HEK293 (cell line): ENCODE data around the gene FRS2.
A peak's percentile ranks its signal among the peaks of the same experiment; 100 is the strongest.

Source experiments
- CTCF ChIA-PET: fragments of 350-600 bp; formaldehyde crosslinking; extraction: SDS; loops from one replicate; lab custom pipeline; 2021; ENCODE audit warnings: antibody characterized with exemption; lab: Yijun Ruan, JAX
- POLR2A ChIA-PET: fragments of 300-600 bp; formaldehyde crosslinking; extraction: SDS; loops from one replicate; lab custom pipeline; 2020; ENCODE audit warnings: antibody characterized with exemption, inconsistent platforms; lab: Yijun Ruan, JAX
- H3K27ac ChIP-seq: fragments of 200-500 bp; sonication (Bioruptor generic); 2 replicates; pipeline ENCODE4 v1.5.1; 2014; ENCODE audit warnings: low read depth, low read length, control low read depth, inconsistent platforms; ENCODE audit errors: extremely low read depth
- H3K36me3 ChIP-seq, 2 experiments: fragments of 200-500 bp in 1 of 2; sonication (Bioruptor generic) in 1 of 2; 1 replicate in 1 of 2; 2 replicates in 1 of 2; pipeline ENCODE4 v1.5.1; 2014 to 2017; ENCODE audit warnings: inconsistent platforms in 2 of 2, low read length in 2 of 2; ENCODE audit not compliant: control insufficient read depth in 2 of 2, insufficient read depth in 1 of 2
- H3K4me1 ChIP-seq: fragments of 200-500 bp; sonication (Bioruptor generic); 2 replicates; pipeline ENCODE4 v1.5.1; 2014; ENCODE audit warnings: mild to moderate bottlenecking, low read length, inconsistent platforms; ENCODE audit not compliant: control insufficient read depth, insufficient read depth
- H3K4me3 ChIP-seq: 2 replicates; pipeline ENCODE4 v1.5.1; 2011; ENCODE audit warnings: low read depth, mild to moderate bottlenecking, control low read depth, low read length, moderate library complexity
- H3K9me3 ChIP-seq: fragments of 200-500 bp; sonication (Bioruptor generic); 2 replicates; pipeline ENCODE4 v1.5.1; 2014; ENCODE audit warnings: low read depth, low read length, inconsistent platforms; ENCODE audit not compliant: control insufficient read depth, insufficient read depth
- PRDM1 ChIP-seq: fragments of 450-650 bp; formaldehyde crosslinking; IDR thresholded peaks from 2 replicates; pipeline ENCODE4; 2016; ENCODE audit warnings: missing biosample characterization, missing genetic modification characterization
- SP3 ChIP-seq: fragments of 450-650 bp; formaldehyde crosslinking; IDR thresholded peaks from 2 replicates; pipeline ENCODE4 v1.5.1; 2016; ENCODE audit warnings: missing biosample characterization, missing genetic modification characterization
- YY1 ChIP-seq: fragments of 450-650 bp; formaldehyde crosslinking; IDR thresholded peaks from 2 replicates; pipeline ENCODE4 v1.5.1; 2018; ENCODE audit warnings: missing biosample characterization, missing genetic modification characterization
- ZNF248 ChIP-seq: fragments of 450-650 bp; formaldehyde crosslinking; IDR thresholded peaks from 2 replicates; pipeline ENCODE4 v1.5.1; 2017; ENCODE audit warnings: missing biosample characterization, missing genetic modification characterization
- ZNF521 ChIP-seq: fragments of 450-650 bp; formaldehyde crosslinking; IDR thresholded peaks from 2 replicates; pipeline ENCODE4 v1.5.1; 2017; ENCODE audit warnings: missing biosample characterization, mild to moderate bottlenecking, missing genetic modification characterization
- ZNF529 ChIP-seq: fragments of 450-650 bp; formaldehyde crosslinking; IDR thresholded peaks from 2 replicates; pipeline ENCODE4 v1.5.1; 2017; ENCODE audit warnings: missing genetic modification characterization, missing biosample characterization; ENCODE audit not compliant: insufficient replicate concordance
- ZNF629 ChIP-seq: fragments of 450-650 bp; formaldehyde crosslinking; IDR thresholded peaks from 2 replicates; pipeline ENCODE4 v1.5.1; 2017; ENCODE audit warnings: missing biosample characterization, missing genetic modification characterization
- TF ChIP-seq, protein P1 (sequence below): fragments of 450-650 bp; formaldehyde crosslinking; conservative IDR thresholded peaks from 2 replicates; pipeline ENCODE4 v1.5.1; 2016; ENCODE audit warnings: low read depth, missing biosample characterization, missing genetic modification characterization
- TF ChIP-seq, protein P2 (sequence below): fragments of 450-650 bp; IDR thresholded peaks from 2 replicates; pipeline ENCODE4 v1.5.1; 2018; ENCODE audit warnings: missing biosample characterization, mild to moderate bottlenecking, missing genetic modification characterization
- TF ChIP-seq, protein P3 (sequence below): fragments of 450-650 bp; formaldehyde crosslinking; IDR thresholded peaks from 2 replicates; pipeline ENCODE4 v1.5.1; 2017; ENCODE audit warnings: missing biosample characterization, missing genetic modification characterization
- TF ChIP-seq, protein P4 (sequence below): fragments of 450-650 bp; formaldehyde crosslinking; IDR thresholded peaks from 2 replicates; pipeline ENCODE4 v1.5.1; 2016; ENCODE audit warnings: missing biosample characterization, missing genetic modification characterization
- TF ChIP-seq, protein P5 (sequence below): fragments of 450-650 bp; formaldehyde crosslinking; IDR thresholded peaks from 2 replicates; pipeline ENCODE4 v1.5.1; 2016; ENCODE audit warnings: missing biosample characterization, missing genetic modification characterization
- TF ChIP-seq, protein P6 (sequence below): fragments of 450-650 bp; formaldehyde crosslinking; IDR thresholded peaks from 2 replicates; pipeline ENCODE4 v1.5.1; 2016; ENCODE audit warnings: missing biosample characterization, missing genetic modification characterization

Gene FRS2

DNA sequence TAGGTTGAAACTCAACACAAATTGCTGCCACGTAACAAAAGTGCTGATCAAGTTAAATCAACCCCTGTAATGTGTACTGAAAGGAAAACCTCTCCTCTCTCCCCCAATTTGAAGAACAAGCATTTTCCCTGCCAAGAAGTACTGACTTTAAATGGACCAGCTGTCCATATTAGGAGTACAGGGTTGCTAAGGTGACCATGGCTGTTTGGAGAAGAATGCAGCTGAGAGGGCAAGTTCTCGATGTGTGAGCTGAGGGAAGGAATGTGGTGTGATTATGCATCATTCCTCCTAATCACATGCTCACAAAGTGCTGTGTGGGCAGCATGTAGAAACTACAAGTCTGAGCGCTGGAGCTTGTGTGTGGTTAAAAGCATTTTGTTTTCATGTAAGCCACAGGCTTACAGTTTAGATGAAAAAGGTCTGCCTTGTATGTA lies 64.2 kb downstream of the FRS2 start (continued):
- TF ChIP-seq, protein P1, sequence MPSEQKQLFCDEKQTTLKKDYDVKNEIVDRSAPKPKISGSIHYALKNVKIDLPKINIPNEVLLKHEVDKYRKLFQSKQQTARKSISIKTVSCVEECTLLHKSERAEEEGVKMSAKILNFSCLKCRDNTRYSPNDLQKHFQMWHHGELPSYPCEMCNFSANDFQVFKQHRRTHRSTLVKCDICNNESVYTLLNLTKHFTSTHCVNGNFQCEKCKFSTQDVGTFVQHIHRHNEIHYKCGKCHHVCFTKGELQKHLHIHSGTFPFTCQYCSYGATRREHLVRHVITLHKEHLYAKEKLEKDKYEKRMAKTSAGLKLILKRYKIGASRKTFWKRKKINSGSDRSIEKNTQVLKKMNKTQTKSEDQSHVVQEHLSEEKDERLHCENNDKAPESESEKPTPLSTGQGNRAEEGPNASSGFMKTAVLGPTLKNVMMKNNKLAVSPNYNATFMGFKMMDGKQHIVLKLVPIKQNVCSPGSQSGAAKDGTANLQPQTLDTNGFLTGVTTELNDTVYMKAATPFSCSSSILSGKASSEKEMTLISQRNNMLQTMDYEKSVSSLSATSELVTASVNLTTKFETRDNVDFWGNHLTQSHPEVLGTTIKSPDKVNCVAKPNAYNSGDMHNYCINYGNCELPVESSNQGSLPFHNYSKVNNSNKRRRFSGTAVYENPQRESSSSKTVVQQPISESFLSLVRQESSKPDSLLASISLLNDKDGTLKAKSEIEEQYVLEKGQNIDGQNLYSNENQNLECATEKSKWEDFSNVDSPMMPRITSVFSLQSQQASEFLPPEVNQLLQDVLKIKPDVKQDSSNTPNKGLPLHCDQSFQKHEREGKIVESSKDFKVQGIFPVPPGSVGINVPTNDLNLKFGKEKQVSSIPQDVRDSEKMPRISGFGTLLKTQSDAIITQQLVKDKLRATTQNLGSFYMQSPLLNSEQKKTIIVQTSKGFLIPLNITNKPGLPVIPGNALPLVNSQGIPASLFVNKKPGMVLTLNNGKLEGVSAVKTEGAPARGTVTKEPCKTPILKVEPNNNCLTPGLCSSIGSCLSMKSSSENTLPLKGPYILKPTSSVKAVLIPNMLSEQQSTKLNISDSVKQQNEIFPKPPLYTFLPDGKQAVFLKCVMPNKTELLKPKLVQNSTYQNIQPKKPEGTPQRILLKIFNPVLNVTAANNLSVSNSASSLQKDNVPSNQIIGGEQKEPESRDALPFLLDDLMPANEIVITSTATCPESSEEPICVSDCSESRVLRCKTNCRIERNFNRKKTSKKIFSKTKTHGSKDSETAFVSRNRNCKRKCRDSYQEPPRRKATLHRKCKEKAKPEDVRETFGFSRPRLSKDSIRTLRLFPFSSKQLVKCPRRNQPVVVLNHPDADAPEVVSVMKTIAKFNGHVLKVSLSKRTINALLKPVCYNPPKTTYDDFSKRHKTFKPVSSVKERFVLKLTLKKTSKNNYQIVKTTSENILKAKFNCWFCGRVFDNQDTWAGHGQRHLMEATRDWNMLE = no peak
- TF ChIP-seq, protein P2, sequence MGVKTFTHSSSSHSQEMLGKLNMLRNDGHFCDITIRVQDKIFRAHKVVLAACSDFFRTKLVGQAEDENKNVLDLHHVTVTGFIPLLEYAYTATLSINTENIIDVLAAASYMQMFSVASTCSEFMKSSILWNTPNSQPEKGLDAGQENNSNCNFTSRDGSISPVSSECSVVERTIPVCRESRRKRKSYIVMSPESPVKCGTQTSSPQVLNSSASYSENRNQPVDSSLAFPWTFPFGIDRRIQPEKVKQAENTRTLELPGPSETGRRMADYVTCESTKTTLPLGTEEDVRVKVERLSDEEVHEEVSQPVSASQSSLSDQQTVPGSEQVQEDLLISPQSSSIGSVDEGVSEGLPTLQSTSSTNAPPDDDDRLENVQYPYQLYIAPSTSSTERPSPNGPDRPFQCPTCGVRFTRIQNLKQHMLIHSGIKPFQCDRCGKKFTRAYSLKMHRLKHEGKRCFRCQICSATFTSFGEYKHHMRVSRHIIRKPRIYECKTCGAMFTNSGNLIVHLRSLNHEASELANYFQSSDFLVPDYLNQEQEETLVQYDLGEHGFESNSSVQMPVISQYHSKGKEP (tag by site-specific recombination) = no peak
- peak; percentile 89 for TF ChIP-seq PRDM1 (tag by site-specific recombination)
- 0 out of 2 replicates have a peak, but pooled peaks have one; percentile 18 for TF ChIP-seq ZNF629
- TF ChIP-seq, all 188 proteins: peak for 10

DNA sequence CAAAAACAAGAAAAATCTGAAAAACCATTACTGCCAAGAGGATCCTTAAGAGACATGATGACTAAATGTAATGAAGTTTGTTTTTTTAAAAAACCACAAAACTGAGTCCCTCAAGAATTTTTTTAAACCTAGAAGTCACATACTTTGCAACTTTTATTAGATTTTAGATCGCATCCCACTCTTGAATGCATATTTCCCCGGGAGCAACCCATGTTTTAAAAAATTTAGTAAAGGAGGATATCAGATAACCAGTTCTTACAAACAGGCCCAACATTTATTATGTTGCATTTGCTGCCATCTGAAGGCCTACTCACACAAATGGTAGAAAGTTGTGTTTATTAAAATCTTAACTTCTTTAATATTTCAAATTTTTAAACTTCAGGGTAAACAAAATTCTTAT lies 70.8 kb downstream of the FRS2 start:
- CTCF ChIA-PET = no interaction called here
- no peaks in the 10 kb centered on the region for H3K4me1 ChIP-seq
- no peak overlapping the region for H3K27ac ChIP-seq
- TF ChIP-seq, protein P3, sequence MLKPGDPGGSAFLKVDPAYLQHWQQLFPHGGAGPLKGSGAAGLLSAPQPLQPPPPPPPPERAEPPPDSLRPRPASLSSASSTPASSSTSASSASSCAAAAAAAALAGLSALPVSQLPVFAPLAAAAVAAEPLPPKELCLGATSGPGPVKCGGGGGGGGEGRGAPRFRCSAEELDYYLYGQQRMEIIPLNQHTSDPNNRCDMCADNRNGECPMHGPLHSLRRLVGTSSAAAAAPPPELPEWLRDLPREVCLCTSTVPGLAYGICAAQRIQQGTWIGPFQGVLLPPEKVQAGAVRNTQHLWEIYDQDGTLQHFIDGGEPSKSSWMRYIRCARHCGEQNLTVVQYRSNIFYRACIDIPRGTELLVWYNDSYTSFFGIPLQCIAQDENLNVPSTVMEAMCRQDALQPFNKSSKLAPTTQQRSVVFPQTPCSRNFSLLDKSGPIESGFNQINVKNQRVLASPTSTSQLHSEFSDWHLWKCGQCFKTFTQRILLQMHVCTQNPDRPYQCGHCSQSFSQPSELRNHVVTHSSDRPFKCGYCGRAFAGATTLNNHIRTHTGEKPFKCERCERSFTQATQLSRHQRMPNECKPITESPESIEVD (tag by site-specific recombination) = 0 out of 2 replicates have a peak, but pooled peaks have one; percentile 31
- TF ChIP-seq ZNF248 (tag by site-specific recombination) = no peak
- TF ChIP-seq, all 188 proteins: peak for 1
- Histone ChIP-seq H3K36me3 (peaks cover 4% of the 10 kb centered on the region in 2 experiments), H3K4me3 (no peak overlapping the region), H3K9me3 (no peaks in the 10 kb centered on the region; the same call in none of the 2 replicates)
- POLR2A ChIA-PET = no interaction called here

DNA sequence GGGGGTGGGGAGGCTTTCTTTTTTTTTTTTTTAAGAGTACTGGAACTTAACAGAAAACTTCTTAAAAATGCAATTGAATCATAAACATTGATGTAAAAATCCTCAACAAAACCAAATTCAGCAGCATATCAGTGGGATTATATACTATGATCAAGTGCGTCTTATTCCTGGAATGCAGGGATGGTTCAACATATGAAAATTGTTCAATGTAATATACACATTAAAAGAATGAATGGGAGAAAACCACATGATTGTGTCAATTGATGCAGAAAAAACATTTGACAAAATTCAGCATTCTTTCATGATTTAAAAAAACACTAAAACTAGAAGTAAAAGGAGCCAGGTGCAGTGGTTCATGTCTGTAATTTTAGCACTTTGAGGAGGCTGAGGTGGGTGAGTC lies 73.9 kb downstream of the FRS2 start:
- Histone ChIP-seq H3K4me1 (no peaks in the 10 kb centered on the region), H3K4me3 (no peak overlapping the region), H3K9me3 (no peaks in the 10 kb centered on the region; the same call in none of the 2 replicates), H3K36me3 (peaks cover 0 to 4% of the 10 kb centered on the region in 2 experiments; a peak in 2 of 3 replicates), H3K27ac (no peak overlapping the region)
- ChIA-PET POLR2A (no interaction called here), CTCF (no interaction called here)
- TF ChIP-seq, protein P4, sequence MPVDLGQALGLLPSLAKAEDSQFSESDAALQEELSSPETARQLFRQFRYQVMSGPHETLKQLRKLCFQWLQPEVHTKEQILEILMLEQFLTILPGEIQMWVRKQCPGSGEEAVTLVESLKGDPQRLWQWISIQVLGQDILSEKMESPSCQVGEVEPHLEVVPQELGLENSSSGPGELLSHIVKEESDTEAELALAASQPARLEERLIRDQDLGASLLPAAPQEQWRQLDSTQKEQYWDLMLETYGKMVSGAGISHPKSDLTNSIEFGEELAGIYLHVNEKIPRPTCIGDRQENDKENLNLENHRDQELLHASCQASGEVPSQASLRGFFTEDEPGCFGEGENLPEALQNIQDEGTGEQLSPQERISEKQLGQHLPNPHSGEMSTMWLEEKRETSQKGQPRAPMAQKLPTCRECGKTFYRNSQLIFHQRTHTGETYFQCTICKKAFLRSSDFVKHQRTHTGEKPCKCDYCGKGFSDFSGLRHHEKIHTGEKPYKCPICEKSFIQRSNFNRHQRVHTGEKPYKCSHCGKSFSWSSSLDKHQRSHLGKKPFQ (tag by site-specific recombination) = no peak
- TF ChIP-seq ZNF521 = no peak
- no peak for TF ChIP-seq SP3
- no peak for TF ChIP-seq ZNF529 (tag by site-specific recombination)
- TF ChIP-seq, protein P5, sequence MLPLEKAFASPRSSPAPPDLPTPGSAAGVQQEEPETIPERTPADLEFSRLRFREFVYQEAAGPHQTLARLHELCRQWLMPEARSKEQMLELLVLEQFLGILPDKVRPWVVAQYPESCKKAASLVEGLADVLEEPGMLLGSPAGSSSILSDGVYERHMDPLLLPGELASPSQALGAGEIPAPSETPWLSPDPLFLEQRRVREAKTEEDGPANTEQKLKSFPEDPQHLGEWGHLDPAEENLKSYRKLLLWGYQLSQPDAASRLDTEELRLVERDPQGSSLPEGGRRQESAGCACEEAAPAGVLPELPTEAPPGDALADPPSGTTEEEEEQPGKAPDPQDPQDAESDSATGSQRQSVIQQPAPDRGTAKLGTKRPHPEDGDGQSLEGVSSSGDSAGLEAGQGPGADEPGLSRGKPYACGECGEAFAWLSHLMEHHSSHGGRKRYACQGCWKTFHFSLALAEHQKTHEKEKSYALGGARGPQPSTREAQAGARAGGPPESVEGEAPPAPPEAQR = no peak
- TF ChIP-seq, protein P6, sequence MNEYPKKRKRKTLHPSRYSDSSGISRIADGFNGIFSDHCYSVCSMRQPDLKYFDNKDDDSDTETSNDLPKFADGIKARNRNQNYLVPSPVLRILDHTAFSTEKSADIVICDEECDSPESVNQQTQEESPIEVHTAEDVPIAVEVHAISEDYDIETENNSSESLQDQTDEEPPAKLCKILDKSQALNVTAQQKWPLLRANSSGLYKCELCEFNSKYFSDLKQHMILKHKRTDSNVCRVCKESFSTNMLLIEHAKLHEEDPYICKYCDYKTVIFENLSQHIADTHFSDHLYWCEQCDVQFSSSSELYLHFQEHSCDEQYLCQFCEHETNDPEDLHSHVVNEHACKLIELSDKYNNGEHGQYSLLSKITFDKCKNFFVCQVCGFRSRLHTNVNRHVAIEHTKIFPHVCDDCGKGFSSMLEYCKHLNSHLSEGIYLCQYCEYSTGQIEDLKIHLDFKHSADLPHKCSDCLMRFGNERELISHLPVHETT (tag by site-specific recombination) = no peak
- TF ChIP-seq YY1 (tag by site-specific recombination) = no peak
